OCI-LY1 (cell line): Measurements from ENCODE around the gene SLC22A23.

ENCODE experiments used
- H2AFZ ChIP-seq: fragments of 200-600 bp; sonication (generic), shearing (Covaris generic); 2 replicates; pipeline ENCODE4 v1.6.0; 2014; ENCODE audit warnings: antibody characterized with exemption, mild to moderate bottlenecking, low read length
- H3F3A ChIP-seq: fragments of 200-600 bp; sonication (generic), shearing (Covaris generic); 2 replicates; pipeline ENCODE4 v1.6.0; 2014; ENCODE audit warnings: mild to moderate bottlenecking, antibody characterized with exemption, low read length, moderate library complexity; ENCODE audit not compliant: insufficient read depth
- H3K27ac ChIP-seq: fragments of 200-600 bp; sonication (generic); 2 replicates; pipeline ENCODE4 v1.5.1; 2014; ENCODE audit warnings: low read length, mixed run types, mild to moderate bottlenecking, low read depth; ENCODE audit not compliant: poor library complexity, severe bottlenecking
- H3K27me3 ChIP-seq: fragments of 200-600 bp; sonication (generic); 2 replicates; pipeline ENCODE4 v1.6.0; 2014; ENCODE audit warnings: antibody characterized with exemption, mild to moderate bottlenecking, low read length, moderate library complexity; ENCODE audit not compliant: insufficient read depth
- H3K36me3 ChIP-seq: fragments of 200-600 bp; sonication (generic); 2 replicates; pipeline ENCODE4 v1.6.1; 2014; ENCODE audit warnings: mild to moderate bottlenecking, antibody characterized with exemption, low read length, moderate library complexity, mixed read lengths; ENCODE audit not compliant: insufficient read depth
- H3K4me1 ChIP-seq: fragments of 200-600 bp; sonication (generic); 2 replicates; pipeline ENCODE4 v1.5.1; 2014; ENCODE audit warnings: mild to moderate bottlenecking, low read length, moderate library complexity; ENCODE audit not compliant: insufficient read depth, severe bottlenecking
- H3K4me2 ChIP-seq: fragments of 200-600 bp; sonication (generic), shearing (Covaris generic); 2 replicates; pipeline ENCODE4 v1.6.1; 2014; ENCODE audit warnings: low read length
- H3K4me3 ChIP-seq: fragments of 200-600 bp; sonication (generic); 2 replicates; pipeline ENCODE4 v1.5.1; 2014; ENCODE audit warnings: low read length, low read depth, mild to moderate bottlenecking, mixed read lengths; ENCODE audit not compliant: poor library complexity, severe bottlenecking
- H3K79me2 ChIP-seq: fragments of 200-600 bp; shearing (Covaris generic); 2 replicates; pipeline ENCODE4 v1.6.1; 2016; ENCODE audit warnings: mixed run types, low read length, mixed read lengths; ENCODE audit not compliant: insufficient read depth
- H3K9ac ChIP-seq: fragments of 200-600 bp; sonication (generic), shearing (Covaris generic); 2 replicates; pipeline ENCODE4 v1.6.1; 2014; ENCODE audit warnings: mild to moderate bottlenecking, low read length, mixed read lengths
- H3K9me2 ChIP-seq: fragments of 200-600 bp; sonication (generic), shearing (Covaris generic); 2 replicates; pipeline ENCODE4 v1.6.1; 2014; ENCODE audit warnings: low read depth, mild to moderate bottlenecking, low read length, mixed read lengths
- H3K9me3 ChIP-seq: fragments of 200-600 bp; shearing (Covaris generic); 2 replicates; pipeline ENCODE4 v1.6.1; 2014; ENCODE audit warnings: low read length, mixed read lengths
- H4K20me1 ChIP-seq: fragments of 200-600 bp; sonication (generic), shearing (Covaris generic); 2 replicates; pipeline ENCODE4 v1.6.0; 2016; ENCODE audit warnings: mild to moderate bottlenecking, low read length; ENCODE audit not compliant: insufficient read depth
- EZH2 ChIP-seq: fragments of 200-600 bp; sonication (generic), shearing (Covaris generic); IDR thresholded peaks from 2 replicates; pipeline ENCODE4 v1.8.0; 2017; ENCODE audit warnings: borderline replicate concordance, mixed run types, mild to moderate bottlenecking, antibody characterized with exemption, low read length, moderate library complexity, mixed read lengths
- TF ChIP-seq, protein P1 (sequence below): fragments of 200-600 bp; sonication (generic), shearing (Covaris generic); IDR thresholded peaks from 2 replicates; pipeline ENCODE4 v1.5.1; 2017; ENCODE audit warnings: mild to moderate bottlenecking, antibody characterized with exemption, low read length, moderate library complexity, mixed read lengths

Gene SLC22A23

DNA sequence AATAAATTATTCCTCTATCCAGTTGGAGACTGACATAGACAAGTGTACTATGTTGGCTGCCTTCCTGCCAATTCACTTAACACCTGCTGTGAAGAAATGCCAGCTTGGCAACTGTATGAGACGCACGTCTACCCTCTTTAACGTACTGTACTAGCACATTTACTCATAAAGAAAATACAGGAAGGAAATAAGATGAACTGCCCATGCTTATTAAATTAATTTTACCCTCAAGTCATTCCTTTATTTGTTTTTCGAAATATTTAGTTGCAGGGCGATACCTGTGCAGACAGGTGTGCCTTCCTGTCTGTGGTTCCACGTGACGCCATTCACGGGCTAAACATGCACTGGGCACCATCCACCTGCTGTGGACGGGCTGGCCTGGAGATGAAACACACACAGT is 146.1 kb downstream of the SLC22A23 start:
- TF ChIP-seq, protein P1, sequence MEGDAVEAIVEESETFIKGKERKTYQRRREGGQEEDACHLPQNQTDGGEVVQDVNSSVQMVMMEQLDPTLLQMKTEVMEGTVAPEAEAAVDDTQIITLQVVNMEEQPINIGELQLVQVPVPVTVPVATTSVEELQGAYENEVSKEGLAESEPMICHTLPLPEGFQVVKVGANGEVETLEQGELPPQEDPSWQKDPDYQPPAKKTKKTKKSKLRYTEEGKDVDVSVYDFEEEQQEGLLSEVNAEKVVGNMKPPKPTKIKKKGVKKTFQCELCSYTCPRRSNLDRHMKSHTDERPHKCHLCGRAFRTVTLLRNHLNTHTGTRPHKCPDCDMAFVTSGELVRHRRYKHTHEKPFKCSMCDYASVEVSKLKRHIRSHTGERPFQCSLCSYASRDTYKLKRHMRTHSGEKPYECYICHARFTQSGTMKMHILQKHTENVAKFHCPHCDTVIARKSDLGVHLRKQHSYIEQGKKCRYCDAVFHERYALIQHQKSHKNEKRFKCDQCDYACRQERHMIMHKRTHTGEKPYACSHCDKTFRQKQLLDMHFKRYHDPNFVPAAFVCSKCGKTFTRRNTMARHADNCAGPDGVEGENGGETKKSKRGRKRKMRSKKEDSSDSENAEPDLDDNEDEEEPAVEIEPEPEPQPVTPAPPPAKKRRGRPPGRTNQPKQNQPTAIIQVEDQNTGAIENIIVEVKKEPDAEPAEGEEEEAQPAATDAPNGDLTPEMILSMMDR: no peak
- TF ChIP-seq EZH2: no peak
- H3K36me3 ChIP-seq: no peaks in the 10 kb centered on the region
- H3K9ac ChIP-seq: no peak overlapping the region
- no peak overlapping the region for H2AFZ ChIP-seq
- no peak overlapping the region for H3K27ac ChIP-seq
- H3K4me1 ChIP-seq: no peaks in the 10 kb centered on the region
- H3K27me3 ChIP-seq: peaks cover 6% of the 10 kb centered on the region; the same call in 1 of the 2 replicates
- H3K9me2 ChIP-seq: no peaks in the 10 kb centered on the region
- H3F3A ChIP-seq: no peaks in the 10 kb centered on the region
- no peak overlapping the region for H3K4me3 ChIP-seq
- no peaks in the 10 kb centered on the region for H3K79me2 ChIP-seq
- no peaks in the 10 kb centered on the region for H4K20me1 ChIP-seq
- no peak overlapping the region for H3K4me2 ChIP-seq
- no peaks in the 10 kb centered on the region for H3K9me3 ChIP-seq

DNA sequence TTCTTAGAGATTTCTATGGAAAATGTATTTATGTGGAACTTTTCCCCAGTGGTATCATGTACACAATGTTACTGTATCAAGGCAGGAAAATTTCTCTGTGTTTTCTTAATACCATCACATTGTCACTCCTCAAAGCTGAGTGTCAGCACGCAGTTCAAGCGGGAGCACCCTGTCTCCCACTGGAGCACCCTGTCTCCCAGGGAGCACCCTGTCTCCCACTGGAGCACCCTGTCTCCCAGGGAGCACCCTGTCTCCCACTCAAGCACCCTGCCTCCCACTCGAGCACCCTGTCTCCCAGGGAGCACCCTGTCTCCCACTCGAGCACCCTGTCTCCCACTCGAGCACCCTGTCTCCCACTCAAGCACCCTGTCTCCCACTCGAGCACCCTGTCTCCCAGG is 146.8 kb downstream of the SLC22A23 start:
- Histone ChIP-seq H3K4me3 (no peak overlapping the region), H3K27me3 (peaks cover 7% of the 10 kb centered on the region; the same call in 1 of the 2 replicates), H3K4me1 (no peaks in the 10 kb centered on the region), H3K4me2 (no peak overlapping the region), H3F3A (no peaks in the 10 kb centered on the region), H4K20me1 (no peaks in the 10 kb centered on the region), H3K27ac (no peak overlapping the region), H3K36me3 (no peaks in the 10 kb centered on the region), H2AFZ (no peak overlapping the region), H3K79me2 (no peaks in the 10 kb centered on the region), H3K9me2 (no peaks in the 10 kb centered on the region), H3K9ac (no peak overlapping the region), H3K9me3 (no peaks in the 10 kb centered on the region)
- TF ChIP-seq, protein P1: no peak
- TF ChIP-seq EZH2: no peak

DNA sequence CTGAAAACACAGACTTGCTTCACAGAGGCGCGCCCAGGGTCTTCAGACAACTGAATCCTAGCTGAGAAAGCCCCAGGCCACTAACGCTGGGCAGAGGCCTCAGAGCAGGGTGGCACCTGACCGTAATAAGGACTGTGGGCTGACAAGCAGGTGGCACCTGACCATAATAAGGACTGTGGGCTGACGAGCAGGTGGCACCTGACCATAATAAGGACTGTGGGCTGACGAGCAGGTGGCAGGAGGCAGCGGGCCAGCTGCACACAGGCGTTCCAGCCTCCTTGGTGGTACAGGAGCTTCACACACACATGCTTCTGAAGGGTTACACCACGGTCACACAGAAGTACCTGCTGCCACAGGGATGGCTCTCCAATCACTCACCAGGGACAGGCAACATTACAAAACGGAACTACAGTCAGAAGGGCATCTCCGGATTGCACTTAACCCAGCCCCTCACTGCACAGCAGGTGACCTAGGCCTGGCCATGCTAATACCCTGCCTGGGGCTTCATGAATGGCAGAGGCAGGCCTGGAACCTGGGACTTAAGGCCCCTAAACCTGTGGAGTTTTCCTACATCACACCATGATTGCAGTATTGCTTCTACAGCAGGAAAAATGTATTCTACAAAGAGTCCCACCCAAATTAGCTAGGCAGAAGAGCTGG is 147.3 kb downstream of the SLC22A23 start:
- no peak overlapping the region for H3K27ac ChIP-seq
- H3K27me3 ChIP-seq: peaks cover 7% of the 10 kb centered on the region; the same call in 1 of the 2 replicates
- H4K20me1 ChIP-seq: no peaks in the 10 kb centered on the region
- H3K36me3 ChIP-seq: no peaks in the 10 kb centered on the region
- H3K4me2 ChIP-seq: no peak overlapping the region
- no peaks in the 10 kb centered on the region for H3K4me1 ChIP-seq
- H3F3A ChIP-seq: no peaks in the 10 kb centered on the region
- H3K79me2 ChIP-seq: no peaks in the 10 kb centered on the region
- no peak overlapping the region for H3K4me3 ChIP-seq
- TF ChIP-seq EZH2: no peak
- TF ChIP-seq, protein P1: no peak
- H3K9me3 ChIP-seq: no peaks in the 10 kb centered on the region
- H3K9me2 ChIP-seq: no peaks in the 10 kb centered on the region
- no peak overlapping the region for H2AFZ ChIP-seq
- H3K9ac ChIP-seq: no peak overlapping the region
